ENCODE measurements around the gene PRKACB.

DNA sequence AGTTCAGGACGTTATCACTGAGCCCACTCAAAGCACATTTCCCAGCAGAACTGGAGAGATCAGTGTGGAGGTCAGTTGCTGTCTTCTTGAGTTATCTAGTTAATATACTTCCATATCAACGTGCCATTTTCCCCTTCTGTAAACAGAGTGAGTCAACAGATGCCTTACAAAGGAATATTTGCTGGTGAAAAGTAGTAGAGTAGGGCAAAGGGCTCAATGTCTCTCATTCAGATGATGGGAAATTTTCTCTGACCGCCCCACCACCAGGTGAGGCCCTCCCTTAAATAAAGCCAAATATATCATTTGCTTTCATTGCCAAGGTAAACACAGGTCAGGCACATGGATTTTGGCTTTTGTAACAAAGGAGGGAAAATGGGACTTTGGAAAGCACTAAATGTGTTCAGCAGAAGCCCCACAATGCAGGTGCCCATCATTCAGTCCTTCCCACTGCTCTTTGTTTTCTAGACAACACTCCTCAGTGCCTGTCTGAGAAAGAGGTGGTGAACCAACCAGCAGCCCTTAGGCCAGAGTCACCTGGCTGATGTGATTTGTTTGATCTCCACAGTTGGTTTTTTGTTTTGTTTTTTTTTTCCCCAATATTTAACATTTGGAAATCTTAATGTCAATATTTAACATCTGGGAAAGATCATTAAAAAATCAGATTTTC is 116.9 kb downstream of the PRKACB start:
- TF ChIP-seq POLR2A (IDR thresholded peaks at IDR 0.05; ENCODE audit: low read length) (no peak), CHD4 (IDR thresholded peaks at IDR 0.05; ENCODE audit: borderline replicate concordance) (no peak), RAD21 (conservative IDR thresholded peaks at IDR 0.05 in 1 of 2, IDR thresholded peaks at IDR 0.05 in 1 of 2) (no peak), CHD2 (IDR thresholded peaks at IDR 0.05; ENCODE audit: low read length, partially characterized antibody) (no peak), MYC (IDR thresholded peaks at IDR 0.05; ENCODE audit: borderline replicate concordance, low read length) (no peak), HDAC2 (IDR thresholded peaks at IDR 0.05) (no peak), PBX3 (IDR thresholded peaks at IDR 0.05) (no peak)
- TF ChIP-seq, protein P1, sequence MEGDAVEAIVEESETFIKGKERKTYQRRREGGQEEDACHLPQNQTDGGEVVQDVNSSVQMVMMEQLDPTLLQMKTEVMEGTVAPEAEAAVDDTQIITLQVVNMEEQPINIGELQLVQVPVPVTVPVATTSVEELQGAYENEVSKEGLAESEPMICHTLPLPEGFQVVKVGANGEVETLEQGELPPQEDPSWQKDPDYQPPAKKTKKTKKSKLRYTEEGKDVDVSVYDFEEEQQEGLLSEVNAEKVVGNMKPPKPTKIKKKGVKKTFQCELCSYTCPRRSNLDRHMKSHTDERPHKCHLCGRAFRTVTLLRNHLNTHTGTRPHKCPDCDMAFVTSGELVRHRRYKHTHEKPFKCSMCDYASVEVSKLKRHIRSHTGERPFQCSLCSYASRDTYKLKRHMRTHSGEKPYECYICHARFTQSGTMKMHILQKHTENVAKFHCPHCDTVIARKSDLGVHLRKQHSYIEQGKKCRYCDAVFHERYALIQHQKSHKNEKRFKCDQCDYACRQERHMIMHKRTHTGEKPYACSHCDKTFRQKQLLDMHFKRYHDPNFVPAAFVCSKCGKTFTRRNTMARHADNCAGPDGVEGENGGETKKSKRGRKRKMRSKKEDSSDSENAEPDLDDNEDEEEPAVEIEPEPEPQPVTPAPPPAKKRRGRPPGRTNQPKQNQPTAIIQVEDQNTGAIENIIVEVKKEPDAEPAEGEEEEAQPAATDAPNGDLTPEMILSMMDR (IDR thresholded peaks at IDR 0.05) = no peak
- TF ChIP-seq, protein P2, sequence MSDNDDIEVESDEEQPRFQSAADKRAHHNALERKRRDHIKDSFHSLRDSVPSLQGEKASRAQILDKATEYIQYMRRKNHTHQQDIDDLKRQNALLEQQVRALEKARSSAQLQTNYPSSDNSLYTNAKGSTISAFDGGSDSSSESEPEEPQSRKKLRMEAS (IDR thresholded peaks at IDR 0.05) = no peak; the same call in 1 of the 2 replicates
- TF ChIP-seq, protein P3, sequence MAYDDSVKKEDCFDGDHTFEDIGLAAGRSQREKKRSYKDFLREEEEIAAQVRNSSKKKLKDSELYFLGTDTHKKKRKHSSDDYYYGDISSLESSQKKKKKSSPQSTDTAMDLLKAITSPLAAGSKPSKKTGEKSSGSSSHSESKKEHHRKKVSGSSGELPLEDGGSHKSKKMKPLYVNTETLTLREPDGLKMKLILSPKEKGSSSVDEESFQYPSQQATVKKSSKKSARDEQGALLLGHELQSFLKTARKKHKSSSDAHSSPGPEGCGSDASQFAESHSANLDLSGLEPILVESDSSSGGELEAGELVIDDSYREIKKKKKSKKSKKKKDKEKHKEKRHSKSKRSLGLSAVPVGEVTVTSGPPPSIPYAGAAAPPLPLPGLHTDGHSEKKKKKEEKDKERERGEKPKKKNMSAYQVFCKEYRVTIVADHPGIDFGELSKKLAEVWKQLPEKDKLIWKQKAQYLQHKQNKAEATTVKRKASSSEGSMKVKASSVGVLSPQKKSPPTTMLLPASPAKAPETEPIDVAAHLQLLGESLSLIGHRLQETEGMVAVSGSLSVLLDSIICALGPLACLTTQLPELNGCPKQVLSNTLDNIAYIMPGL (CRISPR knock-in tag; IDR thresholded peaks at IDR 0.05; ENCODE audit: borderline replicate concordance) = no peak
- TF ChIP-seq, protein P4, sequence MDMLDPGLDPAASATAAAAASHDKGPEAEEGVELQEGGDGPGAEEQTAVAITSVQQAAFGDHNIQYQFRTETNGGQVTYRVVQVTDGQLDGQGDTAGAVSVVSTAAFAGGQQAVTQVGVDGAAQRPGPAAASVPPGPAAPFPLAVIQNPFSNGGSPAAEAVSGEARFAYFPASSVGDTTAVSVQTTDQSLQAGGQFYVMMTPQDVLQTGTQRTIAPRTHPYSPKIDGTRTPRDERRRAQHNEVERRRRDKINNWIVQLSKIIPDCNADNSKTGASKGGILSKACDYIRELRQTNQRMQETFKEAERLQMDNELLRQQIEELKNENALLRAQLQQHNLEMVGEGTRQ (IDR thresholded peaks at IDR 0.05) = no peak

Data from A549 (cell line).